Nephron (organoid): Measurements from ENCODE around the gene PPP2R2C.

Source experiments
- H3K27ac Mint-ChIP-seq, 3 experiments: 2 replicates each; pipeline ENCODE4 v1.8.0; 2020; ENCODE audit warnings: mixed read lengths in 3 of 3, mild to moderate bottlenecking in 2 of 3, moderate library complexity in 1 of 3
- H3K27me3 Mint-ChIP-seq: 2 replicates; pipeline ENCODE4 v1.8.0; 2021; ENCODE audit warnings: low read depth, mild to moderate bottlenecking, moderate library complexity, mixed read lengths
- H3K36me3 Mint-ChIP-seq: 2 replicates; pipeline ENCODE4 v1.8.0; 2020; ENCODE audit warnings: low read depth, mixed read lengths
- H3K4me1 Mint-ChIP-seq: 2 replicates; pipeline ENCODE4 v1.8.0; 2020; ENCODE audit warnings: mixed read lengths
- H3K4me3 Mint-ChIP-seq, 3 experiments: 2 replicates each; pipeline ENCODE4 v1.8.0; 2020; ENCODE audit warnings: mild to moderate bottlenecking in 3 of 3, mixed read lengths in 3 of 3, moderate library complexity in 2 of 3
- H3K9me3 Mint-ChIP-seq: 2 replicates; pipeline ENCODE4 v1.8.0; 2020; ENCODE audit warnings: mixed read lengths
- TF ChIP-seq, protein P1 (sequence below), 3 experiments: fragments of 200-600 bp; sonication (generic); IDR thresholded peaks; one replicate each; pipeline ENCODE4 v1.5.0; 2021; ENCODE audit warnings: antibody characterized with exemption in 3 of 3; ENCODE audit not compliant: unreplicated experiment in 3 of 3

Gene PPP2R2C

DNA sequence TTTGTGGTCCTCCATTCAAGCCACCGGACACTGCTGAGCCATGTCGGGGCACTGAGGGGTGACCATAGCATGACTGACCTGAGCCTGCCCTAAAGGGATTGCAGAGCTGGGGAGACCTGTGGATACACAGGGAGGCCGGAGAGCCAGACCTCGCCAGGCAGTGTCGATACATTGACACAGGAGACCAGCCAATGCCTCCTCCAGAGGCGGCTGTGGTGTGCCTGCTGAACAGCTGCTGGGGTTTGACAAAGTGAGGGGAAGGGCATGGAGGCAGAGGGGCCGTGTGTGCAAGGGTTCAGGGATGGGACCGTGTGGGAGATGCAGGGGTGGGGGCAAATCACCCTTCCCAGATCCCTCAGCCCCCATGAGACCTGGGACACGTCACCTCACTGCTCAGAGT, 48.0 kb downstream of the PPP2R2C start:
- Mint-ChIP-seq H3K4me3 (no peak overlapping the region), H3K27ac (no peak overlapping the region), H3K27me3 (peaks cover 43% of the 10 kb centered on the region), H3K4me1 (peaks cover 13% of the 10 kb centered on the region), H3K36me3 (no peaks in the 10 kb centered on the region), H3K9me3 (peaks cover 4% of the 10 kb centered on the region)
- TF ChIP-seq, protein P1, sequence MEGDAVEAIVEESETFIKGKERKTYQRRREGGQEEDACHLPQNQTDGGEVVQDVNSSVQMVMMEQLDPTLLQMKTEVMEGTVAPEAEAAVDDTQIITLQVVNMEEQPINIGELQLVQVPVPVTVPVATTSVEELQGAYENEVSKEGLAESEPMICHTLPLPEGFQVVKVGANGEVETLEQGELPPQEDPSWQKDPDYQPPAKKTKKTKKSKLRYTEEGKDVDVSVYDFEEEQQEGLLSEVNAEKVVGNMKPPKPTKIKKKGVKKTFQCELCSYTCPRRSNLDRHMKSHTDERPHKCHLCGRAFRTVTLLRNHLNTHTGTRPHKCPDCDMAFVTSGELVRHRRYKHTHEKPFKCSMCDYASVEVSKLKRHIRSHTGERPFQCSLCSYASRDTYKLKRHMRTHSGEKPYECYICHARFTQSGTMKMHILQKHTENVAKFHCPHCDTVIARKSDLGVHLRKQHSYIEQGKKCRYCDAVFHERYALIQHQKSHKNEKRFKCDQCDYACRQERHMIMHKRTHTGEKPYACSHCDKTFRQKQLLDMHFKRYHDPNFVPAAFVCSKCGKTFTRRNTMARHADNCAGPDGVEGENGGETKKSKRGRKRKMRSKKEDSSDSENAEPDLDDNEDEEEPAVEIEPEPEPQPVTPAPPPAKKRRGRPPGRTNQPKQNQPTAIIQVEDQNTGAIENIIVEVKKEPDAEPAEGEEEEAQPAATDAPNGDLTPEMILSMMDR (IDR thresholded peaks at IDR 0.05; ENCODE audit: unreplicated experiment in 3 of 3), result no peak

DNA sequence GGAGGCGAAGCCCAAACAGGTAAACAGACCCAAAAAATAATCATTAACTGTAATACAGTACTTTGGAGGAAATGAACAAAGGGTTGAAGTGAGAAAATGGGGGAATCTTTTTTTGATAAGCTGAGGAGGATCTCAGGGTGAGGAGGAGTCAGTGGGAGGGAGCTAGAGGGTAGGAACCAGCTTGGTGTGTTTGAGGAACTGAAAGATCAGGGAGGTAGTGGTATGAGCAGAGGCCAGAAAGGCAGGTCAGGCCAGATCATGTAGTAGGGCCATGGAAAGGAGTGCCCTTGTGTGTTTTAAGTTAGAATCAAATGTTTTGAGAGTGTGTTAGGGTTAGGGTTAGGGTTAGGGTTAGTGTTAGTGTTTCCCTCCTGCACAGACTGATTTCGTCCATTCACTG, 48.8 kb downstream of the PPP2R2C start:
- Mint-ChIP-seq H3K27ac (no peak overlapping the region), H3K4me3 (no peak overlapping the region), H3K9me3 (peaks cover 5% of the 10 kb centered on the region), H3K27me3 (peaks cover 37% of the 10 kb centered on the region), H3K4me1 (peaks cover 13% of the 10 kb centered on the region), H3K36me3 (no peaks in the 10 kb centered on the region)
- TF ChIP-seq, protein P1 (IDR thresholded peaks at IDR 0.05; ENCODE audit: unreplicated experiment in 3 of 3), result no peak

DNA sequence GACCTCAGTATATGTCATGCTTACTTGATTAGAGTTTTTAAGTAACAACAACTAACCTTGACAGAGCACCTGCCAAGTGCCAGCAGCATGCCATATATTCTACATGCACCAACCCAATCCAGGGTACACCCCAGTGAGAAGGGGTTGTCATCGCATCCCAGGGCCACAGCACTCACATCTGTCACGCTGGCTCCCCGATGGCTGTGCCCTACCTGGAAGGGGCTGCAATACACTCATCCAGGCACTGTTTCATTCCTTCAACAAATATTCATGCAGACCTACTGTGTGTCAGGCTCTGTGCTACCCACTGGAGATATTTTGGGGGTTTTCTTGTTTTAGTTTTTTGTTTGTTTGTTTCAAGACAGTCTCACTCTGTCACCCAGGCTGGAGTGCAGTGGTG, 49.5 kb downstream of the PPP2R2C start:
- H3K27me3 Mint-ChIP-seq, result peaks cover 31% of the 10 kb centered on the region
- H3K36me3 Mint-ChIP-seq, result no peaks in the 10 kb centered on the region
- H3K27ac Mint-ChIP-seq, result no peak overlapping the region
- H3K4me3 Mint-ChIP-seq, result no peak overlapping the region
- peaks cover 13% of the 10 kb centered on the region for H3K4me1 Mint-ChIP-seq
- H3K9me3 Mint-ChIP-seq, result peaks cover 5% of the 10 kb centered on the region
- TF ChIP-seq, protein P1 (IDR thresholded peaks at IDR 0.05; ENCODE audit: unreplicated experiment in 3 of 3), result no peak

DNA sequence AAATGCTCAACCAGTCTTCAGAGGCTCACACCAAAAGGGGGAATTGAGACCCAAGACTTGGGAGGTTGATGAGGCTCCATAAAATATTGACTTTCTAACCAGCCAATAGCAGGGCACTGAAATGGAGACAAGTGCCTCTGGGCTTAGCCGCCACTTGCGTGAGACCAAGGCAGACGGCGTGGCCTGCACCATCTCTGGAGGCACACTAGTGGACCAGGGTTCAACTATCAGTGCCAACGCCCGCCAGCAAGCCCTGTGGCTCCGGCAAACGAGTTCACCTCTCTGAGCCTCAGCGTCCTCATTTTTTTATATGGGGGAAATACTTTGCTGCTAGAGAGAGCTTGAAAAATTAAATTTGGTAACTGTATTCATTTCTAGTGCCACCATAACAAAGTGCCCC, 50.3 kb downstream of the PPP2R2C start:
- Mint-ChIP-seq H3K27ac (no peak overlapping the region), H3K4me1 (peaks cover 13% of the 10 kb centered on the region), H3K36me3 (no peaks in the 10 kb centered on the region), H3K9me3 (peaks cover 5% of the 10 kb centered on the region), H3K4me3 (no peak overlapping the region), H3K27me3 (peaks cover 24% of the 10 kb centered on the region)
- TF ChIP-seq, protein P1 (IDR thresholded peaks at IDR 0.05; ENCODE audit: unreplicated experiment in 3 of 3), result no peak

DNA sequence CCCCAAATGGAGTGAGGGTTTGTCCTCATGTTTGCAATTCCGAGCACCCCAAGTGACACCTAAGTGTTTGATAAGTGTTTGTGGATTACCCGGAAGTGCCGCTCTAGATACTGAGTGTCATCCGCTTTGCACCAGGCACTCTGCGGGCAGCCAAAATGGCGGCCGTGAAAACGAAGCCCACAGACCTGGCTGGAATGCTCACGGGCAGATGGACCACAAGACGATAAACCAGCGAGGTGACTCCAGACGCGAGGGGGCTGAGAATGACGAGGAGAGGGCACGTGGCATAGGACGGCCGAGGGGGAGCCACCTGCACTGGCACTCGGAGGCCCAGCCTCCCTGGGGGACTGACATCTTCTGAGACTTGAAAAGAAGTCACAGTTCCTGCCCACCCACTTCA, 51.0 kb downstream of the PPP2R2C start:
- peaks cover 17% of the 10 kb centered on the region for H3K27me3 Mint-ChIP-seq
- H3K36me3 Mint-ChIP-seq, result no peaks in the 10 kb centered on the region
- no peak overlapping the region for H3K4me3 Mint-ChIP-seq
- peaks cover 5% of the 10 kb centered on the region for H3K9me3 Mint-ChIP-seq
- TF ChIP-seq, protein P1 (IDR thresholded peaks at IDR 0.05; ENCODE audit: unreplicated experiment in 3 of 3), result no peak
- H3K27ac Mint-ChIP-seq, result no peak overlapping the region
- peaks cover 13% of the 10 kb centered on the region for H3K4me1 Mint-ChIP-seq

DNA sequence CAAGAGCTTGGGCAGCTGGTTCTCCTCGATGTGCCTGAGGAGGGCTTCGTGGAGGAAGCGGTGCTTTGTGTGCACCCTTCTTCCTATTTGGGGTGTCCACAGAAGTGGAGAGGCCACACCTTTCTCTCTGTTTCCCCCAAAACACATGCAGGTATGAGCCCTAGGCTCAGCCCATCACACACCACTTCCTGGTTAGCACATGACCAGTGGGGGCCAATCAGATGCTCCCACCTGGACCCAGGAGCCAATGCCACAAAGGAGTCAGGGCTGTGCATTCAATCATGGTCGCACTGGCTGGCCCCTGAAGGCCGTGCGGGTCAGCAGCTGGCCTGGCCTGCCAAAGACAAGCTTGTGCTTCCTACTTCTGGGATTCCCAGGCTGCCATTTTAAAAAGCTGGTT, 51.4 kb downstream of the PPP2R2C start:
- Mint-ChIP-seq H3K36me3 (no peaks in the 10 kb centered on the region), H3K4me1 (peaks cover 13% of the 10 kb centered on the region), H3K4me3 (no peak overlapping the region), H3K27ac (no peak overlapping the region), H3K9me3 (peaks cover 5% of the 10 kb centered on the region), H3K27me3 (peaks cover 13% of the 10 kb centered on the region)
- TF ChIP-seq, protein P1 (IDR thresholded peaks at IDR 0.05; ENCODE audit: unreplicated experiment in 3 of 3), result no peak
